ENCODE data around the gene BPIFA3.
"Not testable (repeated sequence)": the region's sequence is repeated elsewhere in the genome, so short reads cannot be mapped to it uniquely, and the experiment has no call there.

GRCh38 chr20:33185031-33185590 is 32.0 kb upstream of the BPIFA3 start:
- not testable (repeated sequence) for TF ChIP-seq CTCF, POLR2A (IDR thresholded peaks at IDR 0.05)
